ENCODE results near the gene THUMPD2. TPM values are rescaled to one million over a fixed set of nuclear protein-coding genes. Genes with fewer than 3 reads are reported as not detected.

Gene THUMPD2
- total RNA-seq, 1 experiment from 2014 or later = 11.3 TPM

DNA sequence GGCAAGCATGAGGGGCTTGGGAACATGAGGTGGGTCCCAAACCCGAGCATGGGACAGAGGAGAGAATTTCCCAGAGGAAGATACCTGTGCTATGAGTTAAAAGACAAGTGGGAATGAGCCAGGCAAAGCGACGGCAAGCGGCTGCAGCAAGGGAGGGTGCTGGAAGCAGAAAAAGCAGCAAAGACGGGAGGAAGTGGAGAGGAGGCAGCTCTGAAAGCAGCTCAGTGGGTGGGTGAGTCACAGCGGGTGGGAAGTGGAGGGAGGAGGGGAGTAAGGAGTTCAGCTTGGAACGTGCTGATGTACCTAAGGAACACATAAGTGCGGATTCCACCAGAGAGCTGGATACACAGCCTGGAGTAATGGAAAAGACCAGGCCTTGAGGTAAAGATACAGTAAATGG, 41.4 kb downstream of the THUMPD2 start:
- no peak overlapping the region for H3K27ac ChIP-seq
- TF ChIP-seq EZH2 (IDR thresholded peaks at IDR 0.05; ENCODE audit: low read depth) = no peak
- TF ChIP-seq, protein P1, sequence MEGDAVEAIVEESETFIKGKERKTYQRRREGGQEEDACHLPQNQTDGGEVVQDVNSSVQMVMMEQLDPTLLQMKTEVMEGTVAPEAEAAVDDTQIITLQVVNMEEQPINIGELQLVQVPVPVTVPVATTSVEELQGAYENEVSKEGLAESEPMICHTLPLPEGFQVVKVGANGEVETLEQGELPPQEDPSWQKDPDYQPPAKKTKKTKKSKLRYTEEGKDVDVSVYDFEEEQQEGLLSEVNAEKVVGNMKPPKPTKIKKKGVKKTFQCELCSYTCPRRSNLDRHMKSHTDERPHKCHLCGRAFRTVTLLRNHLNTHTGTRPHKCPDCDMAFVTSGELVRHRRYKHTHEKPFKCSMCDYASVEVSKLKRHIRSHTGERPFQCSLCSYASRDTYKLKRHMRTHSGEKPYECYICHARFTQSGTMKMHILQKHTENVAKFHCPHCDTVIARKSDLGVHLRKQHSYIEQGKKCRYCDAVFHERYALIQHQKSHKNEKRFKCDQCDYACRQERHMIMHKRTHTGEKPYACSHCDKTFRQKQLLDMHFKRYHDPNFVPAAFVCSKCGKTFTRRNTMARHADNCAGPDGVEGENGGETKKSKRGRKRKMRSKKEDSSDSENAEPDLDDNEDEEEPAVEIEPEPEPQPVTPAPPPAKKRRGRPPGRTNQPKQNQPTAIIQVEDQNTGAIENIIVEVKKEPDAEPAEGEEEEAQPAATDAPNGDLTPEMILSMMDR (conservative IDR thresholded peaks at IDR 0.05) = no peak
- POLR2A ChIA-PET (ENCODE audit: unreplicated experiment) = interaction anchor here (0.6 kb wide), 1 partner anchor 21 kb away, joined by 3 read pairs; no protein-coding TSS in a partner anchor
- H3K4me2 ChIP-seq = no peak overlapping the region
- no peaks in the 10 kb centered on the region for H3F3A ChIP-seq (ENCODE audit: insufficient read depth, low read depth)
- peaks cover 4% of the 10 kb centered on the region; the same call in 1 of the 2 replicates for H4K20me1 ChIP-seq (ENCODE audit: insufficient read depth)
- no peaks in the 10 kb centered on the region for H3K9me3 ChIP-seq (ENCODE audit: insufficient read depth, low read depth)
- H3K36me3 ChIP-seq (ENCODE audit: low read depth) = peaks cover 52% of the 10 kb centered on the region
- CTCF ChIA-PET = no interaction called here
- no peaks in the 10 kb centered on the region for H3K27me3 ChIP-seq (ENCODE audit: insufficient read depth, low read depth)
- intact Hi-C loops (cut with micrococcal nuclease; ENCODE audit: unreplicated experiment) = loop anchor here (10.0 kb wide), 1 partner anchor 503 kb away; no protein-coding TSS in a partner anchor
- no peak for DNase-seq
- BruUV-seq (replicated peaks) = no TSS peak
- no peaks in the 10 kb centered on the region for H3K79me2 ChIP-seq (ENCODE audit: low read depth)
- no peak overlapping the region for H3K4me3 ChIP-seq
- H3K9me2 ChIP-seq (ENCODE audit: insufficient read depth) = no peaks in the 10 kb centered on the region
- H2AFZ ChIP-seq = no peak overlapping the region
- no peaks in the 10 kb centered on the region for H3K4me1 ChIP-seq (replicated peaks; ENCODE audit: insufficient read depth)

DNA sequence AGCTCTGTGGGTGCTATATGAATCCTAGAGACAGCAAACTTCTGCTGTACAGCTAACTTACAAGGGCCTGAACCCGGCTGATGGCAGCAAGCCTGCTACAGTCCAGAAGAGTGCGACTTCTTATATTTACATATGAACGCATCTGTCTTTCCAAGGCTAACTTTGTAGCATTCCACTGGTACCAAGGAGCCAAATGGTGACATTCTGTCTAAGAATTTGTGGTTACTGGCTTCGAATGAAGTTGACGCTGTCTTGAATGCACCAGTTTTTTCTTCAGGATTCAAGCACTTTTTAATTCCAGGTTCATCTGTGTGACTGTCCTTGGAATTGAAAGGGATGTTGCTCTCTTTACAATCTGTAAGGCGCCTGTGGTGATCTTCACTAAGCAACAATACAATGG, 42.4 kb downstream of the THUMPD2 start:
- Histone ChIP-seq H3K9me2 (ENCODE audit: insufficient read depth) (no peaks in the 10 kb centered on the region), H3F3A (ENCODE audit: insufficient read depth, low read depth) (no peaks in the 10 kb centered on the region), H3K4me3 (no peak overlapping the region), H3K9me3 (ENCODE audit: insufficient read depth, low read depth) (no peaks in the 10 kb centered on the region), H3K36me3 (ENCODE audit: low read depth) (peaks cover 42% of the 10 kb centered on the region), H3K4me2 (no peak overlapping the region), H3K27ac (no peak overlapping the region), H3K79me2 (ENCODE audit: low read depth) (no peaks in the 10 kb centered on the region), H4K20me1 (ENCODE audit: insufficient read depth) (no peaks in the 10 kb centered on the region), H3K4me1 (replicated peaks; ENCODE audit: insufficient read depth) (no peaks in the 10 kb centered on the region), H3K27me3 (ENCODE audit: insufficient read depth, low read depth) (no peaks in the 10 kb centered on the region), H2AFZ (no peak overlapping the region)
- TF ChIP-seq, protein P1 (conservative IDR thresholded peaks at IDR 0.05) = no peak
- TF ChIP-seq EZH2 (IDR thresholded peaks at IDR 0.05; ENCODE audit: low read depth) = no peak
- ChIA-PET POLR2A (ENCODE audit: unreplicated experiment) (no interaction called here), CTCF (no interaction called here)
- intact Hi-C loops (cut with micrococcal nuclease; ENCODE audit: unreplicated experiment) = loop anchor here (10.0 kb wide), 1 partner anchor 502 kb away; no protein-coding TSS in a partner anchor
- BruUV-seq (replicated peaks) = no TSS peak
- no peak for DNase-seq

DNA sequence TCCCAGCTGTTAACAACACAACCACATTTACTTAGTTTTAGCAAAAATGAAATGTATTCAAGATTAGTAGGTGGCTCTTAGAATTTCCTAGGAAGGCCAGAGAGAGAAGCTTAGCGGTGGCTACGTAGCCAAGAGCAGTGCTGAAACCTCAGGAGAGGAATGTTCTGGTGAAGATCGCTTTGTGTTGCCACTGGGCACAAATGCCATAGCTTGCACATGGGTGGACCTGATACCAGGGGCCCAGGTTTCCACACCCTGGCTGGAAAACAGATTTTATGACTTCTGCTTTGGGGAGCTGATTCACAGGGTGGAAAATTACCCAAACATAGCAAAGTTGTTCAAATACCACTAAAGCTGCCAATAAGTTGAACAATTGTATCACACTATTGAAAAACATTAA, 43.4 kb downstream of the THUMPD2 start:
- Histone ChIP-seq H3F3A (ENCODE audit: insufficient read depth, low read depth) (no peaks in the 10 kb centered on the region), H3K9me3 (ENCODE audit: insufficient read depth, low read depth) (no peaks in the 10 kb centered on the region), H3K36me3 (ENCODE audit: low read depth) (peaks cover 33% of the 10 kb centered on the region), H3K4me3 (no peak overlapping the region), H3K4me2 (no peak overlapping the region), H4K20me1 (ENCODE audit: insufficient read depth) (no peaks in the 10 kb centered on the region), H3K27me3 (ENCODE audit: insufficient read depth, low read depth) (no peaks in the 10 kb centered on the region), H3K79me2 (ENCODE audit: low read depth) (no peaks in the 10 kb centered on the region), H3K4me1 (replicated peaks; ENCODE audit: insufficient read depth) (no peaks in the 10 kb centered on the region), H3K27ac (no peak overlapping the region), H2AFZ (no peak overlapping the region), H3K9me2 (ENCODE audit: insufficient read depth) (no peaks in the 10 kb centered on the region)
- CTCF ChIA-PET = no interaction called here
- no peak for DNase-seq
- intact Hi-C loops (cut with micrococcal nuclease; ENCODE audit: unreplicated experiment) = loop anchor here (10.0 kb wide), 1 partner anchor 501 kb away; no protein-coding TSS in a partner anchor
- POLR2A ChIA-PET (ENCODE audit: unreplicated experiment) = no interaction called here
- BruUV-seq (replicated peaks) = no TSS peak
- TF ChIP-seq, protein P1 (conservative IDR thresholded peaks at IDR 0.05) = no peak
- TF ChIP-seq EZH2 (IDR thresholded peaks at IDR 0.05; ENCODE audit: low read depth) = no peak
